Upper lobe of right lung (tissue), 1 donor: ENCODE measurements around the gene OSCP1. TPM values are rescaled to one million over a fixed set of nuclear protein-coding genes. Genes with fewer than 3 reads are reported as not detected.
A peak's percentile ranks its signal among the peaks of the same experiment; 100 is the strongest.

Experiments
- ATAC-seq: fragments of 200-7000 bp; cut with Tn5 transposase; one replicate; pipeline ENCODE4 v1.9.1; 2020; ENCODE audit warnings: mild to moderate bottlenecking, moderate library complexity
- DNase-seq: peaks from one replicate; pipeline ENCODE4 v3.0.0-alpha.2; 2020
- H3K27ac ChIP-seq: fragments of 200-600 bp; one replicate; pipeline ENCODE4 v1.8.0; 2022
- H3K27me3 ChIP-seq: fragments of 200-600 bp; one replicate; pipeline ENCODE4 v1.8.0; 2022; ENCODE audit warnings: mild to moderate bottlenecking
- H3K36me3 ChIP-seq: fragments of 200-600 bp; one replicate; pipeline ENCODE4 v1.8.0; 2022
- H3K4me1 ChIP-seq: fragments of 200-600 bp; one replicate; pipeline ENCODE4 v1.8.0; 2022
- H3K4me3 ChIP-seq: fragments of 200-600 bp; one replicate; pipeline ENCODE4 v1.8.0; 2022; ENCODE audit warnings: mild to moderate bottlenecking
- H3K9me3 ChIP-seq: fragments of 200-600 bp; one replicate; pipeline ENCODE4 v1.8.0; 2022
- CTCF ChIP-seq: fragments of 200-600 bp; IDR thresholded peaks from one replicate; pipeline ENCODE4 v1.8.0; 2022; ENCODE audit warnings: antibody characterized with exemption
- intact Hi-C: fragments of 100-400 bp; cut with DNase I; formaldehyde crosslinking; loops from one replicate; pipeline ENCODE4 v1.11.0; 2022
- total RNA-seq: library from RNA; stranded (reverse); fragmentation: NEBNext Ultra II Directional; extraction: Animal tissue kit (Norgen Biotek cat#: 25700); gene quantifications from one replicate; pipeline ENCODE4 v1.2.1, GENCODE V29; 2021
- donor health status: DM: no; HTN: yes; CAD: no; lungs with severe emphysema.

The OSCP1 gene
- total RNA-seq, 1 donor from 2014 or later, result 8.2 TPM

GRCh38 chr1:36463803-36464604 lies 13.8 kb upstream of the OSCP1 start, which contains the start of gene MRPS15:
TSS of gene MRPS15 (minus strand) at chr1:36464384. CDS start at chr1:36464275, 109 bp downstream.
- peak; percentile 95 for ATAC-seq
- no peak for TF ChIP-seq CTCF
- no peaks in the 10 kb centered on the region for H3K27me3 ChIP-seq
- peaks cover 10% of the 10 kb centered on the region for H3K4me1 ChIP-seq
- peak within 1 kb of the TSS; percentile 93 for H3K27ac ChIP-seq
- H3K36me3 ChIP-seq, result peaks cover 35% of the 10 kb centered on the region
- peak within 1 kb of the TSS; percentile 84 for H3K4me3 ChIP-seq
- H3K9me3 ChIP-seq, result no peaks in the 10 kb centered on the region
- intact Hi-C loops, result no loop called here
- peak; percentile 98 for DNase-seq

- Histone ChIP-seq H3K9me3 (no peaks in the 10 kb centered on the region), H3K27ac (peak overlapping the region; percentile 93), H3K36me3 (peaks cover 37% of the 10 kb centered on the region), H3K4me3 (peak overlapping the region; percentile 84), H3K4me1 (peaks cover 16% of the 10 kb centered on the region), H3K27me3 (no peaks in the 10 kb centered on the region)
- ATAC-seq, result no peak
- no peak for TF ChIP-seq CTCF
- intact Hi-C loops, result no loop called here
- DNase-seq, result no peak
These were observed 13.2 kb upstream of the OSCP1 start for GRCh38 chr1:36463463-36463802.

GRCh38 chr1:36458910-36459309 lies 8.7 kb upstream of the OSCP1 start:
- Histone ChIP-seq H3K4me1 (peaks cover 18% of the 10 kb centered on the region), H3K27ac (no peak overlapping the region), H3K9me3 (no peaks in the 10 kb centered on the region), H3K4me3 (no peak overlapping the region), H3K36me3 (peaks cover 73% of the 10 kb centered on the region), H3K27me3 (no peaks in the 10 kb centered on the region)
- TF ChIP-seq CTCF, result no peak
- intact Hi-C loops, result no loop called here
- DNase-seq (no peak), ATAC-seq (peak; percentile 48)

GRCh38 chr1:36457691-36458090 lies 7.4 kb upstream of the OSCP1 start:
- Histone ChIP-seq H3K36me3 (peaks cover 73% of the 10 kb centered on the region), H3K27ac (peak overlapping the region; percentile 6), H3K9me3 (no peaks in the 10 kb centered on the region), H3K4me3 (no peak overlapping the region), H3K4me1 (peaks cover 18% of the 10 kb centered on the region), H3K27me3 (no peaks in the 10 kb centered on the region)
- no peak for TF ChIP-seq CTCF
- DNase-seq (no peak), ATAC-seq (peak; percentile 57)
- intact Hi-C loops, result no loop called here

GRCh38 chr1:36456391-36456928 lies 6.2 kb upstream of the OSCP1 start:
- TF ChIP-seq CTCF, result no peak
- H3K27ac ChIP-seq, result no peak overlapping the region
- DNase-seq (no peak), ATAC-seq (peak; percentile 46)
- H3K4me1 ChIP-seq, result peaks cover 18% of the 10 kb centered on the region
- H3K4me3 ChIP-seq, result no peak overlapping the region
- intact Hi-C loops, result no loop called here
- H3K27me3 ChIP-seq, result no peaks in the 10 kb centered on the region
- no peaks in the 10 kb centered on the region for H3K9me3 ChIP-seq
- peaks cover 62% of the 10 kb centered on the region for H3K36me3 ChIP-seq
